Kidney (tissue), 14 donors: Measurements from ENCODE around the gene SCTR. TPM values are rescaled to one million over a fixed set of nuclear protein-coding genes. Genes with fewer than 3 reads are reported as not detected.
A peak's percentile ranks its signal among the peaks of the same experiment; 100 is the strongest.

ENCODE experiments used
- DNase-seq, 5 donors: peaks; one replicate each; pipeline ENCODE4 v3.0.0-alpha.2; 2013 to 2020
- FAIRE-seq: peaks from 2 replicates; lab custom pipeline; 2012; peaks lifted over from hg19 to GRCh38; lab: Jason Lieb, UNC
- H3K27ac ChIP-seq, 2 donors: one replicate each; pipeline ENCODE4 v1.7.0; 2013; ENCODE audit warnings: low read depth in 2 of 2, low read length in 2 of 2, inconsistent platforms in 1 of 2
- H3K27me3 ChIP-seq: one replicate; pipeline ENCODE4 v1.7.1; 2013; ENCODE audit warnings: low read length, inconsistent platforms; ENCODE audit not compliant: control insufficient read depth, insufficient read depth
- H3K36me3 ChIP-seq, 3 donors: one replicate each; pipeline versions ENCODE4 v1.7.0 to v1.7.1; 2013; ENCODE audit warnings: low read length in 3 of 3, control low read depth in 1 of 3, inconsistent platforms in 1 of 3; ENCODE audit not compliant: insufficient read depth in 3 of 3, control insufficient read depth in 2 of 3
- H3K4me1 ChIP-seq, 3 donors: one replicate each; pipeline versions ENCODE4 v1.7.0 to v1.7.1; 2013; ENCODE audit warnings: low read length in 3 of 3, inconsistent platforms in 1 of 3, low read depth in 1 of 3; ENCODE audit not compliant: control insufficient read depth in 2 of 3, insufficient read depth in 2 of 3
- H3K4me3 ChIP-seq, 3 donors: one replicate each; pipeline versions ENCODE4 v1.7.0 to v1.8.1; 2013; ENCODE audit warnings: low read length in 3 of 3, control low read depth in 1 of 3, inconsistent platforms in 1 of 3
- H3K9ac ChIP-seq, 3 donors: one replicate each; pipeline versions ENCODE4 v1.7.0 to v1.7.1; 2013; ENCODE audit warnings: low read length in 3 of 3, control low read depth in 1 of 3, inconsistent platforms in 1 of 3
- H3K9me3 ChIP-seq, 3 donors: one replicate each; pipeline versions ENCODE4 v1.7.0 to v1.7.1; 2013; ENCODE audit warnings: low read length in 3 of 3, control low read depth in 1 of 3, inconsistent platforms in 1 of 3; ENCODE audit not compliant: control insufficient read depth in 2 of 3, insufficient read depth in 1 of 3
- CTCF ChIP-seq: IDR thresholded peaks from 3 replicates; pipeline ENCODE4 v1.5.1; 2012; ENCODE audit warnings: mild to moderate bottlenecking, moderate library complexity, borderline replicate concordance; ENCODE audit not compliant: insufficient read depth; ENCODE audit errors: extremely low read depth
- intact Hi-C: fragments of 100-400 bp; cut with DNase I; formaldehyde crosslinking; loops from one replicate; pipeline ENCODE4 v1.11.1; 2022
- polyA plus RNA-seq: library from polyadenylated mRNA; stranded (reverse); fragments of 350-450 nt; fragmentation: Illumina TruSeq; extraction: RNeasy Lipid Tissue Mini Kit (QIAGEN cat#74804); gene quantifications from one replicate; pipeline ENCODE4 v1.2.3, GENCODE V29; 2014; ENCODE audit warnings: low read depth, low replicate concordance; ENCODE audit not compliant: insufficient read depth
- total RNA-seq: library from RNA; stranded (reverse); fragmentation: NEBNext Ultra II Directional; extraction: Animal tissue kit (Norgen Biotek cat#: 25700); gene quantifications from one replicate; pipeline ENCODE4 v1.2.1, GENCODE V29; 2021
- donor health status: control.
- donor health status: control.
- donor health status: control.
- donor health status: control.
- donor health status: control.
- donor health status: DM: yes; HTN: yes; CAD: no.
- donor health status: Normal renal cell carcinoma (clear cell type).

The SCTR gene
- total and polyA plus RNA-seq, 2 donors from 2014 or later: 7.3 to 15.9 TPM

- Histone ChIP-seq H3K9ac (peak overlapping the region in 1 of 3 donors; percentile 96), H3K4me1 (peaks cover 0 to 48% (median 29%) of the 10 kb centered on the region in 3 donors), H3K27ac (peak overlapping the region; percentile 97 to 99), H3K27me3 (no peaks in the 10 kb centered on the region), H3K4me3 (peak overlapping the region in 2 of 3 donors; percentile 57 to 86), H3K36me3 (no peaks in the 10 kb centered on the region), H3K9me3 (no peaks in the 10 kb centered on the region)
- intact Hi-C loops: no loop called here
- no peak for TF ChIP-seq CTCF
- peak in 2 of 5 donors; percentile 42 to 55 for DNase-seq
- no peak for FAIRE-seq
Measured at GRCh38 chr2:119430023-119430498, 94.2 kb downstream of the SCTR start.

GRCh38 chr2:119429225-119429981 is 94.9 kb downstream of the SCTR start:
- TF ChIP-seq CTCF: no peak
- Histone ChIP-seq H3K9ac (peak overlapping the region in 1 of 3 donors; percentile 7), H3K4me3 (peak overlapping the region in 1 of 3 donors; percentile 18), H3K27ac (peak overlapping the region; percentile 97 to 99), H3K4me1 (peaks cover 0 to 41% (median 29%) of the 10 kb centered on the region in 3 donors), H3K36me3 (no peaks in the 10 kb centered on the region), H3K9me3 (no peaks in the 10 kb centered on the region), H3K27me3 (no peaks in the 10 kb centered on the region)
- FAIRE-seq: no peak
- peak in 1 of 5 donors; percentile 24 for DNase-seq
- intact Hi-C loops: no loop called here

GRCh38 chr2:119428488-119429224 is 95.6 kb downstream of the SCTR start:
- Histone ChIP-seq H3K36me3 (no peaks in the 10 kb centered on the region), H3K27ac (peak overlapping the region; percentile 97 to 99), H3K4me1 (peaks cover 0 to 41% (median 29%) of the 10 kb centered on the region in 3 donors), H3K27me3 (no peaks in the 10 kb centered on the region), H3K9ac (no peak overlapping the region), H3K9me3 (no peaks in the 10 kb centered on the region), H3K4me3 (no peak overlapping the region)
- DNase-seq (no peak), FAIRE-seq (no peak)
- intact Hi-C loops: no loop called here
- no peak for TF ChIP-seq CTCF
